SIG-M5 treated with dmso at 0.1 percent for 504 hours (cell line): Measurements from ENCODE around the gene LRMDA.

ENCODE experiments used
- DNase-seq: peaks from one replicate; lab custom pipeline; 2025; ENCODE audit not compliant: unreplicated experiment; lab: John Stamatoyannopoulos, UW

The LRMDA gene

GRCh38 chr10:76206797-76207352 lies 775.5 kb downstream of the LRMDA start:
- DNase-seq: no peak

- DNase-seq: no peak
These were observed 777.7 kb downstream of the LRMDA start for GRCh38 chr10:76209135-76209534.

GRCh38 chr10:76210211-76210610 lies 778.8 kb downstream of the LRMDA start:
- no peak for DNase-seq

GRCh38 chr10:76211691-76212090 lies 780.3 kb downstream of the LRMDA start:
- no peak for DNase-seq

GRCh38 chr10:76213876-76214275 lies 782.5 kb downstream of the LRMDA start:
- DNase-seq: no peak

- DNase-seq: no peak
These were observed 786.6 kb downstream of the LRMDA start for GRCh38 chr10:76218035-76218434.

- no peak for DNase-seq
These were observed 797.9 kb downstream of the LRMDA start for GRCh38 chr10:76229341-76229740.

GRCh38 chr10:76230921-76231285 lies 799.5 kb downstream of the LRMDA start:
- DNase-seq: no peak

- no peak for DNase-seq
These were observed 800.0 kb downstream of the LRMDA start for GRCh38 chr10:76231286-76231934.

GRCh38 chr10:76234499-76235226 lies 803.2 kb downstream of the LRMDA start:
- no peak for DNase-seq

GRCh38 chr10:76236356-76236755 lies 804.9 kb downstream of the LRMDA start:
- DNase-seq: no peak

- no peak for DNase-seq
These were observed 811.5 kb downstream of the LRMDA start for GRCh38 chr10:76242956-76243355.

GRCh38 chr10:76244061-76244686 lies 812.8 kb downstream of the LRMDA start:
- DNase-seq: no peak

- DNase-seq: no peak
These were observed 814.6 kb downstream of the LRMDA start for GRCh38 chr10:76245951-76246495.

GRCh38 chr10:76248649-76249200 lies 817.3 kb downstream of the LRMDA start:
- DNase-seq: no peak

- no peak for DNase-seq
These were observed 820.6 kb downstream of the LRMDA start for GRCh38 chr10:76251841-76252671.

- no peak for DNase-seq
These were observed 821.3 kb downstream of the LRMDA start for GRCh38 chr10:76252733-76253132.

GRCh38 chr10:76255241-76255640 lies 823.8 kb downstream of the LRMDA start:
- DNase-seq: no peak

GRCh38 chr10:76257816-76258215 lies 826.4 kb downstream of the LRMDA start:
- DNase-seq: no peak

GRCh38 chr10:76265441-76266113 lies 834.2 kb downstream of the LRMDA start:
- no peak for DNase-seq
